Measurements from ENCODE around the gene RTL1. TPM values are rescaled to one million over a fixed set of nuclear protein-coding genes. Genes with fewer than 3 reads are reported as not detected.

RTL1 gene
- total and polyA plus RNA-seq, 10 of the 15 experiments (the other 5 are each of a cell fraction or from before 2014, with no cell fraction given), result not detected

GRCh38 chr14:100898935-100899883 is 4.3 kb downstream of the RTL1 start:
- Histone ChIP-seq H3K4me3 (no peak overlapping the region), H3K4me1 (ENCODE audit: control insufficient read depth, insufficient read depth, low read length) (no peaks in the 10 kb centered on the region), H3K79me2 (ENCODE audit: control insufficient read depth, insufficient read depth, low read length) (no peaks in the 10 kb centered on the region), H3K27ac (ENCODE audit: control insufficient read depth, insufficient read depth) (no peak overlapping the region), H3K9ac (ENCODE audit: control insufficient read depth, insufficient read depth, low read length) (no peak overlapping the region), H4K20me1 (ENCODE audit: control insufficient read depth, insufficient read depth) (no peaks in the 10 kb centered on the region), H2AFZ (ENCODE audit: control insufficient read depth, low read depth, low read length) (no peak overlapping the region), H3K27me3 (replicated peaks in 1 of 2; ENCODE audit: control insufficient read depth in 2 of 2, insufficient read depth in 2 of 2, low read length in 1 of 2) (no peaks in the 10 kb centered on the region; a peak in 2 of 4 replicates), H3K9me3 (replicated peaks; ENCODE audit: control insufficient read depth, insufficient read depth, low read length) (no peaks in the 10 kb centered on the region), H3K4me2 (ENCODE audit: control insufficient read depth, insufficient read depth) (no peak overlapping the region), H3K36me3 (ENCODE audit: control insufficient read depth in 2 of 2, insufficient read depth in 2 of 2, low read length in 1 of 2) (no peaks in the 10 kb centered on the region)
- RAD21 ChIA-PET (ENCODE audit: unreplicated experiment), result interaction anchor here (0.5 kb wide), 1 partner anchor 215 kb away, joined by 3 read pairs; no protein-coding TSS in a partner anchor
- intact Hi-C loops (cut with micrococcal nuclease; ENCODE audit: unreplicated experiment) (no loop called here), in situ Hi-C loops (cut with MboI) (no loop called here)
- SMC1A ChIA-PET (ENCODE audit: uncharacterized antibody, unreplicated experiment), result no interaction called here
- ATAC-seq (no peak), DNase-seq (ENCODE audit: low read depth, low spot score) (no peak), FAIRE-seq (no peak)
- POLR2A ChIA-PET, result no interaction called here
- no peak for TF ChIP-seq ETV6 (conservative IDR thresholded peaks at IDR 0.05 in 1 of 2, IDR thresholded peaks at IDR 0.05 in 1 of 2; ENCODE audit: borderline replicate concordance in 1 of 2, low read depth in 1 of 2)
- no peak for TF ChIP-seq HCFC1 (IDR thresholded peaks at IDR 0.05; ENCODE audit: low read length)
- TF ChIP-seq EGR1 (IDR thresholded peaks at IDR 0.05; ENCODE audit: borderline replicate concordance in 1 of 2, low read depth in 2 of 2, low read length in 2 of 2), result no peak
- no peak for TF ChIP-seq SREBF1 (IDR thresholded peaks at IDR 0.05; ENCODE audit: low read length)
- no peak for TF ChIP-seq FOXM1 (IDR thresholded peaks at IDR 0.05; ENCODE audit: low read depth, low read length)
- TF ChIP-seq, protein P1, sequence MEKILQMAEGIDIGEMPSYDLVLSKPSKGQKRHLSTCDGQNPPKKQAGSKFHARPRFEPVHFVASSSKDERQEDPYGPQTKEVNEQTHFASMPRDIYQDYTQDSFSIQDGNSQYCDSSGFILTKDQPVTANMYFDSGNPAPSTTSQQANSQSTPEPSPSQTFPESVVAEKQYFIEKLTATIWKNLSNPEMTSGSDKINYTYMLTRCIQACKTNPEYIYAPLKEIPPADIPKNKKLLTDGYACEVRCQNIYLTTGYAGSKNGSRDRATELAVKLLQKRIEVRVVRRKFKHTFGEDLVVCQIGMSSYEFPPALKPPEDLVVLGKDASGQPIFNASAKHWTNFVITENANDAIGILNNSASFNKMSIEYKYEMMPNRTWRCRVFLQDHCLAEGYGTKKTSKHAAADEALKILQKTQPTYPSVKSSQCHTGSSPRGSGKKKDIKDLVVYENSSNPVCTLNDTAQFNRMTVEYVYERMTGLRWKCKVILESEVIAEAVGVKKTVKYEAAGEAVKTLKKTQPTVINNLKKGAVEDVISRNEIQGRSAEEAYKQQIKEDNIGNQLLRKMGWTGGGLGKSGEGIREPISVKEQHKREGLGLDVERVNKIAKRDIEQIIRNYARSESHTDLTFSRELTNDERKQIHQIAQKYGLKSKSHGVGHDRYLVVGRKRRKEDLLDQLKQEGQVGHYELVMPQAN (conservative IDR thresholded peaks at IDR 0.05), result no peak
- TF ChIP-seq POLR2AphosphoS2 (IDR thresholded peaks at IDR 0.05; ENCODE audit: low read depth, low read length), result no peak
- TF ChIP-seq IKZF1 (conservative IDR thresholded peaks at IDR 0.05), result no peak
- no peak for TF ChIP-seq ELK1 (IDR thresholded peaks at IDR 0.05; ENCODE audit: low read depth, low read length)
- no peak for TF ChIP-seq ZZZ3 (IDR thresholded peaks at IDR 0.05; ENCODE audit: control insufficient read depth, insufficient read length, low read depth)
- TF ChIP-seq NR2F1 (conservative IDR thresholded peaks at IDR 0.05), result no peak
- TF ChIP-seq, protein P2, sequence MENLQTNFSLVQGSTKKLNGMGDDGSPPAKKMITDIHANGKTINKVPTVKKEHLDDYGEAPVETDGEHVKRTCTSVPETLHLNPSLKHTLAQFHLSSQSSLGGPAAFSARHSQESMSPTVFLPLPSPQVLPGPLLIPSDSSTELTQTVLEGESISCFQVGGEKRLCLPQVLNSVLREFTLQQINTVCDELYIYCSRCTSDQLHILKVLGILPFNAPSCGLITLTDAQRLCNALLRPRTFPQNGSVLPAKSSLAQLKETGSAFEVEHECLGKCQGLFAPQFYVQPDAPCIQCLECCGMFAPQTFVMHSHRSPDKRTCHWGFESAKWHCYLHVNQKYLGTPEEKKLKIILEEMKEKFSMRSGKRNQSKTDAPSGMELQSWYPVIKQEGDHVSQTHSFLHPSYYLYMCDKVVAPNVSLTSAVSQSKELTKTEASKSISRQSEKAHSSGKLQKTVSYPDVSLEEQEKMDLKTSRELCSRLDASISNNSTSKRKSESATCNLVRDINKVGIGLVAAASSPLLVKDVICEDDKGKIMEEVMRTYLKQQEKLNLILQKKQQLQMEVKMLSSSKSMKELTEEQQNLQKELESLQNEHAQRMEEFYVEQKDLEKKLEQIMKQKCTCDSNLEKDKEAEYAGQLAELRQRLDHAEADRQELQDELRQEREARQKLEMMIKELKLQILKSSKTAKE (IDR thresholded peaks at IDR 0.05; ENCODE audit: low read depth, poor library complexity, severe bottlenecking), result no peak
- no peak for TF ChIP-seq YBX1 (IDR thresholded peaks at IDR 0.05)
- CTCF ChIA-PET, result no interaction called here
- 39% methylated on average over 21 of the region's 21 CpGs for WGBS (ENCODE audit: insufficient coverage, insufficient replicate concordance, low lambda C conversion rate, missing lambda C conversion rate)
- no TSS peak for BruUV-seq (replicated peaks)

Data from GM12878 (cell line).